ENCODE data around the gene SCN8A.
"Not testable (repeated sequence)": the region's sequence is repeated elsewhere in the genome, so short reads cannot be mapped to it uniquely, and the experiment has no call there.

Gene SCN8A

DNA sequence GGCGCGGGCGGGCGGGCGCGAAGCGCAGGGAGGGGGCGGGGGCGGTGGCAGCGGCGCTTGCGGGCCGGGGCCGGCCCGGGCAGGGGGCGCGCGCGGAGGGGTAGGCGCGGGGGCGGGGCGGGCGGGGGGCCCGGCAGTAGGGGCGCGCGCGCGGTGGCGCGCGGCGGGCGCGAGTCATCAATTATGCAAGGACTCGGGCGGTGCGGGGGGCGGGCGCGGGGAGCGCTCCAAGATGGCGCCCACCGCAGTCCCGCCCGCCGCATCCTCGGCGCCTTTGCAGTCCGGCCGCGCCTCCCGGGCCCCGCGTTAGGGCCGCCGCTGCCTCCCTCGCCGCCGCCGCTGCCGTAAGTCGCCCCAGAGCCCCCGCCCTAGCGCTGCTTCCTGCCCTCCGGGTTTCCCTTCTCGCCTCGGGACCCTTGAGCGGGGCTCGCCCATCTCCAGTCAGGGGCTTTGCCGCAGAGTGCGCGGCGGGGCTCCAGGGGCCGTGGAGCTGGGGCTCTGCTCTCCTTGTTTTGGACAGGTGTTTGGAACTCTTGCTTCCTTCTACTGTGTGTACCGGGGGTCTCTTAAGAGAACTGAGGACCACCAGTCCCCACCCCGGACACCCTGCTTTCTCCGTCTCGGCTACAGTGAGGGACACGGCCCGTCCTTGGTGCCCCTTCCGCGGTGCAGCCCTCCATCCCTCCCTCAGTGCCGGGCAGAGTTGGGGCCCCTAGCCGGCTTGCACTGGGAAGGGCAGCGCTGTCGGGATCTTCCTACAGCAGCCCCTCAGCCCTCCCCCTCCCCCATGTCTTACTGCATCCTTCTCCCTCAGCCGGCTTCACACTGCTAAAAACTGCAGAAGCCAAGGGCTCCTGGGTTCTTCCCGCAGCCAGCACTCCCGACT is at the start of gene SCN8A:
Gene SCN8A (plus strand): TSS at position 218 of the 886 bp plus-strand sequence. CDS start 71,585 bp downstream, outside the sequence.
- TF ChIP-seq, protein P1, sequence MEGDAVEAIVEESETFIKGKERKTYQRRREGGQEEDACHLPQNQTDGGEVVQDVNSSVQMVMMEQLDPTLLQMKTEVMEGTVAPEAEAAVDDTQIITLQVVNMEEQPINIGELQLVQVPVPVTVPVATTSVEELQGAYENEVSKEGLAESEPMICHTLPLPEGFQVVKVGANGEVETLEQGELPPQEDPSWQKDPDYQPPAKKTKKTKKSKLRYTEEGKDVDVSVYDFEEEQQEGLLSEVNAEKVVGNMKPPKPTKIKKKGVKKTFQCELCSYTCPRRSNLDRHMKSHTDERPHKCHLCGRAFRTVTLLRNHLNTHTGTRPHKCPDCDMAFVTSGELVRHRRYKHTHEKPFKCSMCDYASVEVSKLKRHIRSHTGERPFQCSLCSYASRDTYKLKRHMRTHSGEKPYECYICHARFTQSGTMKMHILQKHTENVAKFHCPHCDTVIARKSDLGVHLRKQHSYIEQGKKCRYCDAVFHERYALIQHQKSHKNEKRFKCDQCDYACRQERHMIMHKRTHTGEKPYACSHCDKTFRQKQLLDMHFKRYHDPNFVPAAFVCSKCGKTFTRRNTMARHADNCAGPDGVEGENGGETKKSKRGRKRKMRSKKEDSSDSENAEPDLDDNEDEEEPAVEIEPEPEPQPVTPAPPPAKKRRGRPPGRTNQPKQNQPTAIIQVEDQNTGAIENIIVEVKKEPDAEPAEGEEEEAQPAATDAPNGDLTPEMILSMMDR (IDR thresholded peaks at IDR 0.05; ENCODE audit: extremely low read depth, missing control alignments), result no peak
- peak; percentile 67 for DNase-seq (ENCODE audit: low spot score)

GRCh38 chr12:51546097-51546496 is 44.9 kb upstream of the SCN8A start:
- TF ChIP-seq, protein P1 (IDR thresholded peaks at IDR 0.05; ENCODE audit: extremely low read depth, missing control alignments), result no peak
- no peak for DNase-seq (ENCODE audit: low spot score)

GRCh38 chr12:51547606-51548005 is 43.4 kb upstream of the SCN8A start:
- TF ChIP-seq, protein P1 (IDR thresholded peaks at IDR 0.05; ENCODE audit: extremely low read depth, missing control alignments), result no peak
- no peak for DNase-seq (ENCODE audit: low spot score)

DNA sequence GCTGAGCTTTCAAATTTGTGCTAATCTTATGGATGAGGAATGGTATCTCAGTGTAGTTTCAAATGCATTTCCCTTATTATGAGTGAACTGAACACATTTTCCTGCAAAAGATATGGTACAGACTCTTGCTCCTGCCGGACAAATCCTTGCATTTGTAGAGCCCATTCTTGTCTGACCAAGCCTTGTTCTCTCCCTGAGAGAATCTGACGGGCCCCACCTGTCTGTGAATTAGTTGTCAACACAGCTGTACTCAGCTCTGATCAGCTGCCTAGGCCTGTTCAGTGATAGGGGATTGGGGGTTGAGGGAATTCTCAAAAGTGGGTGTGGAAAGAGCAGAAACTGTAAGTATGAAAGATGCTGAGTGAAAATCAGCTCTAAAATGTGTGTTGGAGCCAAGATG is 42.8 kb upstream of the SCN8A start:
- no peak for DNase-seq (ENCODE audit: low spot score)
- TF ChIP-seq, protein P1 (IDR thresholded peaks at IDR 0.05; ENCODE audit: extremely low read depth, missing control alignments), result no peak

GRCh38 chr12:51549637-51550036 is 41.4 kb upstream of the SCN8A start:
- DNase-seq (ENCODE audit: low spot score), result no peak
- TF ChIP-seq, protein P1 (IDR thresholded peaks at IDR 0.05; ENCODE audit: extremely low read depth, missing control alignments), result no peak

DNA sequence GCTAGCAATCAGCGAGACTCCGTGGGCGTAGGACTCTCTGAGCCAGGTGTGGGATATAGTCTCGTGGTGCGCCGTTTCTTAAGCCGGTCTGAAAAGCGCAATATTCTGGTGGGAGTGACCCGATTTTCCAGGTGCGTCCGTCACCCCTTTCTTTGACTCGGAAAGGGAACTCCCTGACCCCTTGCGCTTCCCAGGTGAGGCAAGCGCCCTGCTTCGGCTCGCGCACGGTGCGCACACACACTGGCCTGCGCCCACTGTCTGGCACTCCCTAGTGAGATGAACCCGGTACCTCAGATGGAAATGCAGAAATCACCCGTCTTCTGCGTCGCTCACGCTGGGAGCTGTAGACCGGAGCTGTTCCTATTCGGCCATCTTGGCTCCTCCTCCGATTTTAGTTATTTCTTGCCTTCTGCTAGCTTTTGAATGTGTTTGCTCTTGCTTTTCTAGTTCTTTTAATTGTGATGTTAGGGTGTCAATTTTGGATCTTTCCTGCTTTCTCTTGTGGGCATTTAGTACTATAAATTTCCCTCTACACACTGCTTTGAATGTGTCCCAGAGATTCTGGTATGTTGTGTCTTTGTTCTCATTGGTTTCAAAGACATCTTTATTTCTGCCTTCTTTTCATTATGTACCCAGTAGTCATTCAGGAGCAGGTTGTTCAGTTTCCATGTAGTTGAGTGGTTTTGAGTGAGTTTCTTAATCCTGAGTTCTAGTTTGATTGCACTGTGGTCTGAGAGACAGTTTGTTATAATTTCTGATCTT is 22.6 kb upstream of the SCN8A start:
- DNase-seq (ENCODE audit: low spot score), result not testable (repeated sequence)

GRCh38 chr12:51579321-51579850 is 11.6 kb upstream of the SCN8A start:
- TF ChIP-seq, protein P1 (IDR thresholded peaks at IDR 0.05; ENCODE audit: extremely low read depth, missing control alignments), result no peak
- DNase-seq (ENCODE audit: low spot score), result no peak
